ENCODE results near the gene RBFOX2. TPM values are rescaled to one million over a fixed set of nuclear protein-coding genes. Genes with fewer than 3 reads are reported as not detected.

RBFOX2 gene
- total and polyA plus RNA-seq, 4 donors, result 14.2 to 53.6 (median 25.6) TPM

DNA sequence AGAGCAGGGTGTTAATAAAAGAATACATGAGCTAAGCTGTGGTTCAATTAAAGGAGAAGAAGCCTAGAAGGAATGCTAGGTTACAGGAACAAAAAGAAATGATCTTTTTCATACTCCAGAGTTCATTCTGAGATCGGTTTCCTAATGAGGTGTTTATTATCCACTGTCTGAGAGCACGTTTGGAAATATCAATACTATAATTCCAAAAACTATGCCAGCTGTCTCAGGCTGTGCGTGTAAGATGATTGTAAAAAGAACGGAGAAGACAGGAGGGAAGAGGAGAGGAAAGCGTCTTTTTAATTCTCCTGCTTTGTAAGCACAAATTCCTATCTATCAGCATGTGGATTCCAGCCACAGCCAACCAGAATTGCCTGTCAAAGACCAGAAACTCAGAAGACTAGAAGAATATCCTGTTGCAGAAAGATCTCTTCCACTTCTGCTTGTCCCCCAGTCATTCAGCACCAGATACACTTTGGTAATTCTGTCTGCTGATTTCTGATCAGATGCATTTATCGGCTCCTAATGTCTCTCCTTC, 285.2 kb downstream of the RBFOX2 start:
- H3K27me3 ChIP-seq (ENCODE audit: control insufficient read depth in 4 of 4, insufficient read depth in 4 of 4, low read length in 3 of 4), result no peaks in the 10 kb centered on the region
- H3K4me3 ChIP-seq (ENCODE audit: low read depth in 1 of 3, low read length in 3 of 3), result no peak overlapping the region
- no peaks in the 10 kb centered on the region for H3K9me3 ChIP-seq (ENCODE audit: control insufficient read depth in 4 of 4, low read length in 3 of 4)
- peak; percentile 10 for DNase-seq (ENCODE audit: low spot score)
- TF ChIP-seq, protein P1, sequence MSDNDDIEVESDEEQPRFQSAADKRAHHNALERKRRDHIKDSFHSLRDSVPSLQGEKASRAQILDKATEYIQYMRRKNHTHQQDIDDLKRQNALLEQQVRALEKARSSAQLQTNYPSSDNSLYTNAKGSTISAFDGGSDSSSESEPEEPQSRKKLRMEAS (IDR thresholded peaks at IDR 0.05), result no peak
- TF ChIP-seq FOXA1 (IDR thresholded peaks at IDR 0.05) (no peak), NR2F2 (IDR thresholded peaks at IDR 0.05) (no peak)
- H3K9ac ChIP-seq (ENCODE audit: low read depth in 1 of 2, low read length in 2 of 2), result no peak overlapping the region
- H3K4me1 ChIP-seq (ENCODE audit: control insufficient read depth in 4 of 4, insufficient read depth in 4 of 4, low read length in 3 of 4), result peaks cover 0 to 22% (median 8%) of the 10 kb centered on the region in 4 donors
- H3K27ac ChIP-seq (ENCODE audit: low read depth in 1 of 2, low read length in 2 of 2), result no peak overlapping the region
- 86% methylated on average over 6 of the region's 6 CpGs for WGBS
- peaks cover 0 to 24% (median 10%) of the 10 kb centered on the region in 4 donors for H3K36me3 ChIP-seq (ENCODE audit: control insufficient read depth in 4 of 4, insufficient read depth in 3 of 4, low read depth in 1 of 4, low read length in 3 of 4)

DNA sequence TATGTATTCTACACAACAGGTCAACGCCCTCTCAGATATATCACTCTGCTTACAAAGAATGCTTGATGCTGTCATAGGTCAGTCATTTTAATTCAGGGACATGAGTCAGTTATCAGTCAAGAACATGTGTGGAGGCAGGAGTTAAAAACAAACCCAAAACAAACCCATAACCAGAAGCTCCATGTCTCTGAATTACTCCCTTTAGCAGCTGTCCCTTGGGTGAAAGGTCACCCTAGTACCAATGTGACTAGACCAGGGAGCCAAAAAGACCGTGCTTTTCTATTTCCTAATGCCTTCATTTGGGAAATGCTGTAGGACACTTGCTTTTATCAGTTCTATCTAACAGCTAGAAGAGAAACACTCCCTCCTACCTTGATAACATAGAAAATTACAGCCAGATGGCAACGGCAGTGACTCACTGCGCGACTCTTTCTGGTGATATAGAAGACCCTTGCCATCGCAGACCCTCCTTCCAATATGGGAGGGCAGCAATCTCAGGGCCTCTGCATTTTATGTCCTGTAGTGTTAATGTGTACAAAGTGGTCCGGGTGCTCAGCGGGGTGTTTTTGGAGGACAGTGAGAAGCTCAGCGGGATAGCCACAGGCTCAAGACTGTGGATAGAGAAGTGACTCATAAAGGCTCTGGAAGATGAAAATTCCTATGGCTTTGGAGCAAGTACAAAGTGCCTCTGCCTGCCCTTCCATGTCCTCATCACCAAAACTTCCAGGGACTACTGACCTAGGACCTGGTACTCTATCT, 286.1 kb downstream of the RBFOX2 start:
- H3K4me1 ChIP-seq (ENCODE audit: control insufficient read depth in 4 of 4, insufficient read depth in 4 of 4, low read length in 3 of 4), result peaks cover 0 to 22% (median 6%) of the 10 kb centered on the region in 4 donors
- H3K36me3 ChIP-seq (ENCODE audit: control insufficient read depth in 4 of 4, insufficient read depth in 3 of 4, low read depth in 1 of 4, low read length in 3 of 4), result peaks cover 0 to 24% (median 11%) of the 10 kb centered on the region in 4 donors
- no peak overlapping the region for H3K4me3 ChIP-seq (ENCODE audit: low read depth in 1 of 3, low read length in 3 of 3)
- 85% methylated on average over 9 of the region's 9 CpGs for WGBS
- DNase-seq (ENCODE audit: low spot score), result peak; percentile 27
- no peaks in the 10 kb centered on the region for H3K9me3 ChIP-seq (ENCODE audit: control insufficient read depth in 4 of 4, low read length in 3 of 4)
- no peak overlapping the region for H3K9ac ChIP-seq (ENCODE audit: low read depth in 1 of 2, low read length in 2 of 2)
- TF ChIP-seq, protein P2, sequence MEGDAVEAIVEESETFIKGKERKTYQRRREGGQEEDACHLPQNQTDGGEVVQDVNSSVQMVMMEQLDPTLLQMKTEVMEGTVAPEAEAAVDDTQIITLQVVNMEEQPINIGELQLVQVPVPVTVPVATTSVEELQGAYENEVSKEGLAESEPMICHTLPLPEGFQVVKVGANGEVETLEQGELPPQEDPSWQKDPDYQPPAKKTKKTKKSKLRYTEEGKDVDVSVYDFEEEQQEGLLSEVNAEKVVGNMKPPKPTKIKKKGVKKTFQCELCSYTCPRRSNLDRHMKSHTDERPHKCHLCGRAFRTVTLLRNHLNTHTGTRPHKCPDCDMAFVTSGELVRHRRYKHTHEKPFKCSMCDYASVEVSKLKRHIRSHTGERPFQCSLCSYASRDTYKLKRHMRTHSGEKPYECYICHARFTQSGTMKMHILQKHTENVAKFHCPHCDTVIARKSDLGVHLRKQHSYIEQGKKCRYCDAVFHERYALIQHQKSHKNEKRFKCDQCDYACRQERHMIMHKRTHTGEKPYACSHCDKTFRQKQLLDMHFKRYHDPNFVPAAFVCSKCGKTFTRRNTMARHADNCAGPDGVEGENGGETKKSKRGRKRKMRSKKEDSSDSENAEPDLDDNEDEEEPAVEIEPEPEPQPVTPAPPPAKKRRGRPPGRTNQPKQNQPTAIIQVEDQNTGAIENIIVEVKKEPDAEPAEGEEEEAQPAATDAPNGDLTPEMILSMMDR (IDR thresholded peaks at IDR 0.05; ENCODE audit: low read depth, low read length, missing input control), result no peak
- no peak for TF ChIP-seq HNF4G (IDR thresholded peaks at IDR 0.05)
- no peak for TF ChIP-seq EGR1 (IDR thresholded peaks at IDR 0.05; ENCODE audit: low read depth in 2 of 2)
- TF ChIP-seq RXRA (IDR thresholded peaks at IDR 0.05), result peak; percentile 44 to 55
- peak; percentile 86 for TF ChIP-seq NR2F2 (IDR thresholded peaks at IDR 0.05)
- H3K27me3 ChIP-seq (ENCODE audit: control insufficient read depth in 4 of 4, insufficient read depth in 4 of 4, low read length in 3 of 4), result no peaks in the 10 kb centered on the region
- H3K27ac ChIP-seq (ENCODE audit: low read depth in 1 of 2, low read length in 2 of 2), result peak overlapping the region; percentile 43 to 59

DNA sequence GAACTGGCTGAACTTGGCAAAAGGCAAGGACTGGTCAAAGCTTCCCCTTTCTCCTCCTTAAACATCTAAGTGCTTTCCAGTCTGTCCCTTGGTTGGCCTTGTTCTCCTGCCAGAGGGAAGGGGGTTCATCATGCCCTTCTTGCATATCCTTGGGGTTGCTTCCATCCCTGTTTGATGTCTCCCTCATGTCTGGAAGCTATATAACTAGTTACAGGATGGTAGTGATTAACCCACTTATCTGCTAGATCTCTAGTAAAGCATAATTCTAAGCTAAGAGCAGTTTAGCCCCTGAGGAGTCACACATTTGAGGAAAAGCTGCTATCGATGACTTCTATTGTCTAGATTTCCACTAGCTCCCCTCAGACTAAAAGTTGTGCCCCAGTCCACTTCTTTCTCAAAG, 288.0 kb downstream of the RBFOX2 start:
- H3K27me3 ChIP-seq (ENCODE audit: control insufficient read depth in 4 of 4, insufficient read depth in 4 of 4, low read length in 3 of 4), result no peaks in the 10 kb centered on the region
- TF ChIP-seq, protein P2 (IDR thresholded peaks at IDR 0.05; ENCODE audit: low read depth, low read length, missing input control), result no peak
- TF ChIP-seq, protein P3, sequence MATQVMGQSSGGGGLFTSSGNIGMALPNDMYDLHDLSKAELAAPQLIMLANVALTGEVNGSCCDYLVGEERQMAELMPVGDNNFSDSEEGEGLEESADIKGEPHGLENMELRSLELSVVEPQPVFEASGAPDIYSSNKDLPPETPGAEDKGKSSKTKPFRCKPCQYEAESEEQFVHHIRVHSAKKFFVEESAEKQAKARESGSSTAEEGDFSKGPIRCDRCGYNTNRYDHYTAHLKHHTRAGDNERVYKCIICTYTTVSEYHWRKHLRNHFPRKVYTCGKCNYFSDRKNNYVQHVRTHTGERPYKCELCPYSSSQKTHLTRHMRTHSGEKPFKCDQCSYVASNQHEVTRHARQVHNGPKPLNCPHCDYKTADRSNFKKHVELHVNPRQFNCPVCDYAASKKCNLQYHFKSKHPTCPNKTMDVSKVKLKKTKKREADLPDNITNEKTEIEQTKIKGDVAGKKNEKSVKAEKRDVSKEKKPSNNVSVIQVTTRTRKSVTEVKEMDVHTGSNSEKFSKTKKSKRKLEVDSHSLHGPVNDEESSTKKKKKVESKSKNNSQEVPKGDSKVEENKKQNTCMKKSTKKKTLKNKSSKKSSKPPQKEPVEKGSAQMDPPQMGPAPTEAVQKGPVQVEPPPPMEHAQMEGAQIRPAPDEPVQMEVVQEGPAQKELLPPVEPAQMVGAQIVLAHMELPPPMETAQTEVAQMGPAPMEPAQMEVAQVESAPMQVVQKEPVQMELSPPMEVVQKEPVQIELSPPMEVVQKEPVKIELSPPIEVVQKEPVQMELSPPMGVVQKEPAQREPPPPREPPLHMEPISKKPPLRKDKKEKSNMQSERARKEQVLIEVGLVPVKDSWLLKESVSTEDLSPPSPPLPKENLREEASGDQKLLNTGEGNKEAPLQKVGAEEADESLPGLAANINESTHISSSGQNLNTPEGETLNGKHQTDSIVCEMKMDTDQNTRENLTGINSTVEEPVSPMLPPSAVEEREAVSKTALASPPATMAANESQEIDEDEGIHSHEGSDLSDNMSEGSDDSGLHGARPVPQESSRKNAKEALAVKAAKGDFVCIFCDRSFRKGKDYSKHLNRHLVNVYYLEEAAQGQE (IDR thresholded peaks at IDR 0.05), result no peak
- TF ChIP-seq, protein P4, sequence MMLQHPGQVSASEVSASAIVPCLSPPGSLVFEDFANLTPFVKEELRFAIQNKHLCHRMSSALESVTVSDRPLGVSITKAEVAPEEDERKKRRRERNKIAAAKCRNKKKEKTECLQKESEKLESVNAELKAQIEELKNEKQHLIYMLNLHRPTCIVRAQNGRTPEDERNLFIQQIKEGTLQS (IDR thresholded peaks at IDR 0.05), result no peak
- TF ChIP-seq TAF1 (conservative IDR thresholded peaks at IDR 0.05) (no peak), YY1 (IDR thresholded peaks at IDR 0.05) (no peak), RAD21 (IDR thresholded peaks at IDR 0.05) (no peak), RXRA (IDR thresholded peaks at IDR 0.05) (no peak), JUND (IDR thresholded peaks at IDR 0.05) (no peak), FOXA2 (IDR thresholded peaks at IDR 0.05) (no peak), NR2F2 (IDR thresholded peaks at IDR 0.05) (no peak)
- TF ChIP-seq, protein P5, sequence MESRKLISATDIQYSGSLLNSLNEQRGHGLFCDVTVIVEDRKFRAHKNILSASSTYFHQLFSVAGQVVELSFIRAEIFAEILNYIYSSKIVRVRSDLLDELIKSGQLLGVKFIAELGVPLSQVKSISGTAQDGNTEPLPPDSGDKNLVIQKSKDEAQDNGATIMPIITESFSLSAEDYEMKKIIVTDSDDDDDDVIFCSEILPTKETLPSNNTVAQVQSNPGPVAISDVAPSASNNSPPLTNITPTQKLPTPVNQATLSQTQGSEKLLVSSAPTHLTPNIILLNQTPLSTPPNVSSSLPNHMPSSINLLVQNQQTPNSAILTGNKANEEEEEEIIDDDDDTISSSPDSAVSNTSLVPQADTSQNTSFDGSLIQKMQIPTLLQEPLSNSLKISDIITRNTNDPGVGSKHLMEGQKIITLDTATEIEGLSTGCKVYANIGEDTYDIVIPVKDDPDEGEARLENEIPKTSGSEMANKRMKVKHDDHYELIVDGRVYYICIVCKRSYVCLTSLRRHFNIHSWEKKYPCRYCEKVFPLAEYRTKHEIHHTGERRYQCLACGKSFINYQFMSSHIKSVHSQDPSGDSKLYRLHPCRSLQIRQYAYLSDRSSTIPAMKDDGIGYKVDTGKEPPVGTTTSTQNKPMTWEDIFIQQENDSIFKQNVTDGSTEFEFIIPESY (IDR thresholded peaks at IDR 0.05), result no peak
- TF ChIP-seq, protein P1 (IDR thresholded peaks at IDR 0.05), result no peak
- WGBS, result 99% methylated on average over 1 of the region's 1 CpG

More for the DNA sequence above, 288.0 kb downstream of the RBFOX2 start:
- peaks cover 0 to 14% (median 8%) of the 10 kb centered on the region in 4 donors for H3K36me3 ChIP-seq (ENCODE audit: control insufficient read depth in 4 of 4, insufficient read depth in 3 of 4, low read depth in 1 of 4, low read length in 3 of 4)
- H3K4me3 ChIP-seq (ENCODE audit: low read depth in 1 of 3, low read length in 3 of 3), result no peak overlapping the region
- H3K27ac ChIP-seq (ENCODE audit: low read depth in 1 of 2, low read length in 2 of 2), result no peak overlapping the region
- DNase-seq (ENCODE audit: low spot score), result no peak
- H3K9ac ChIP-seq (ENCODE audit: low read depth in 1 of 2, low read length in 2 of 2), result no peak overlapping the region
- no peaks in the 10 kb centered on the region for H3K9me3 ChIP-seq (ENCODE audit: control insufficient read depth in 4 of 4, low read length in 3 of 4)
- peaks cover 0 to 12% (median 1%) of the 10 kb centered on the region in 4 donors for H3K4me1 ChIP-seq (ENCODE audit: control insufficient read depth in 4 of 4, insufficient read depth in 4 of 4, low read length in 3 of 4)
